ENCODE data around the gene SOCS2. TPM values are rescaled to one million over a fixed set of nuclear protein-coding genes. Genes with fewer than 3 reads are reported as not detected.

The SOCS2 gene
- total and polyA plus RNA-seq, 2 of the 13 experiments (the other 11 are each of a cell fraction or from before 2014, with no cell fraction given): 0.62 to 1.5 TPM

GRCh38 chr12:93569656-93570551 lies 2.6 kb upstream of the SOCS2 start (continued):
- TF ChIP-seq PRDM10 (CRISPR knock-in tag; IDR thresholded peaks at IDR 0.05; ENCODE audit: low read depth): no peak
- TF ChIP-seq PAXIP1 (CRISPR knock-in tag; conservative IDR thresholded peaks at IDR 0.05): peak; percentile 18; the same call in 1 of the 2 replicates
- peak; percentile 61 for TF ChIP-seq SMC3 (IDR thresholded peaks at IDR 0.05; ENCODE audit: low read length)
- TF ChIP-seq MIXL1 (CRISPR knock-in tag; IDR thresholded peaks at IDR 0.05): peak; percentile 26; the same call in 1 of the 2 replicates
- TF ChIP-seq TCF12 (IDR thresholded peaks at IDR 0.05): no peak
- TF ChIP-seq TCF12 (CRISPR knock-in tag; IDR thresholded peaks at IDR 0.05): 0 out of 2 replicates have a peak, but pooled peaks have one; percentile 27
